GM21576 (cell line): ENCODE data around the gene IL36G.

ENCODE experiments used
- ATAC-seq: cut with Tn5 transposase; IDR thresholded peaks from one replicate; pipeline ENCODE4 v1.9.1; 2021; ENCODE audit warnings: mild to moderate bottlenecking, moderate library complexity; ENCODE audit not compliant: unreplicated experiment

IL36G gene

GRCh38 chr2:112972423-112973086 is 5.3 kb upstream of the IL36G start:
- no peak for ATAC-seq

- no peak for ATAC-seq
Observed at GRCh38 chr2:112973156-112973555, 4.7 kb upstream of the IL36G start.

- no peak for ATAC-seq
Observed at GRCh38 chr2:112979731-112980130, 1.9 kb downstream of the IL36G start.

GRCh38 chr2:112980537-112980936 is 2.7 kb downstream of the IL36G start:
- no peak for ATAC-seq

GRCh38 chr2:112985090-112985489 is 7.3 kb downstream of the IL36G start:
- ATAC-seq, result no peak

DNA sequence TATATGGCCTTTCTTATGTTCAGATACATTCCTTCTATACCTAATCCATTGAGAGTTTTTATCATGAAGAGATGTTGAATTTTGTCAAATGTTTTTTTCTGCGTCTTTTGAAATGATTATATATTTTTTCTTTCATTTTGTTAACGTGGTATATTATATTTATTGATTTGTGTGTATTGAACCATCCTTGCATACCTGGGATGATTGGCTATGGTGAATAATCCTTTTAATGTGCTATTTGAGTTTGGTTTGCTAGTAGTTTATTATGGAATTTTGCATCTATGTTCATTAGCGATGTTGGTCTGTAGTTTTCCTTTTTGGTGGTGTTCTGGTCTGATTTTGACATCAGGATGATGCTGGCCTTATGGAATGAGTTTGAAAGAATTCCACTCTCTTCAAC is 11.8 kb downstream of the IL36G start:
- ATAC-seq, result no peak

GRCh38 chr2:112993831-112994230 is 16.0 kb downstream of the IL36G start:
- no peak for ATAC-seq

GRCh38 chr2:112994648-112995047 is 16.8 kb downstream of the IL36G start:
- no peak for ATAC-seq

DNA sequence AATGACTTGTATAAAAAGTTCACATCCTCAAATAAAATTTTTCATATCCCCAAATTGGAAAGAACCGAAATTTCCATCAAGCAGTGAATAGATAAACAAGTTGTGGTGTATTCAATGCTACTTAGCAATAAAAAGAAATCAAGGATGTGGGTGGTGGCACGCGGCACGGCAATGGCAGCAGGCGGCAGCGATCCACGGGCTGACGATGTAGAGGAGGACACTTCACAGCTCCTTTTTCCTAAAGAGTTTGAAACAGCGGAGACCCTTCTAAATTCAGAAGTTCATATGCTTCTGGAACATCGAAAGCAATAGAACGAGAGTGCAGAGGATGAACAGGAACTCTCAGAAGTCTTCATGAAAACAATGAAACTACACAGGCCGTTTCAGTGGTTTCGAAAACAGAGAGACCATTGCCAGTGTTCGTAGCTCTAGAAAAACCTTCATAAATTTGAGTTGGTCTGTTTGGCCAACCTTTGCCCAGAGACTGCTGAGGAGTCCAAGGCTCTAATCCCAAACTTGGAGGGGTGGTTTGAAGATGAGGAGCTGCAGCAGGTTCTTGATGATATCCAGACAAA is 17.6 kb downstream of the IL36G start:
- no peak for ATAC-seq

DNA sequence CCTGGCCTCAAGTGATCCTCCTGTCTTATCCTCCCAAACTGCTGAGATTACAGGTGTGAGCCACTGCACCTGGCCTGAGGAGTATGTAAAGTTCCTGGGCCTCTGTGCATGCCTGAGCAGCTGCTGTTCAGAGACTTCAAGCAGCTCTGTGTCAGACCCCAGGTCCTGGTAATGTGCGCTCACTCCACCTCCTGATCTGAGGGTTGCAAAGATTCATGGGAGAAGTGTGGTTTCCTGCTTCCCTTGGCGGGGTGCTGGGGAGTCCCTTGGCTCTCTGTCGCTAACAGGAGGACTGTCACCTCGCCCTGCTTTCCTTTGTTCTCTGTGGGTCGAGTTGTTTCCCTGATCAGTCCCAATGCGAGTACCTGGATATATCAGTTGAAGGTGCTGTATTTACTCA is 18.8 kb downstream of the IL36G start:
- no peak for ATAC-seq

- no peak for ATAC-seq
Observed at GRCh38 chr2:112997151-112997550, 19.3 kb downstream of the IL36G start.

DNA sequence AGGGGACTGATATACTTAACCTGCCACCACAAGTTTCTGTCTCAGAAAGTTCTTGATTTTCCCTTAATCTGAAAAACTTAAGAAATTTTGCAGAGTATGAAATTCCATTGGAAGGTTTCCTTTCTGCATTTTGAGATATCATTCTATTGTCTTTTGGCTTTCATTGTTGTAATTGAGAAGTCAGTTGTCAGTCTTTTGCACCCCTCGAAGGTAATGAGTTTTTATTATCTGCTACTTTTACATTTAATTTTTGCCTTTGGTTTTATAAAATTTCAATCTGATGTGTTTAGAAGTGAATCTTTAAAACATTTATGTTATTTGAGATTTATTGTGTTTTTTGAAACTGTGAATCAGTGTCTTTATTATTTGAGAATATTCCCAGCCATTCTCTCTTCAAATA is 22.6 kb downstream of the IL36G start:
- ATAC-seq, result no peak

GRCh38 chr2:113002677-113003076 is 24.9 kb downstream of the IL36G start:
- ATAC-seq, result no peak

DNA sequence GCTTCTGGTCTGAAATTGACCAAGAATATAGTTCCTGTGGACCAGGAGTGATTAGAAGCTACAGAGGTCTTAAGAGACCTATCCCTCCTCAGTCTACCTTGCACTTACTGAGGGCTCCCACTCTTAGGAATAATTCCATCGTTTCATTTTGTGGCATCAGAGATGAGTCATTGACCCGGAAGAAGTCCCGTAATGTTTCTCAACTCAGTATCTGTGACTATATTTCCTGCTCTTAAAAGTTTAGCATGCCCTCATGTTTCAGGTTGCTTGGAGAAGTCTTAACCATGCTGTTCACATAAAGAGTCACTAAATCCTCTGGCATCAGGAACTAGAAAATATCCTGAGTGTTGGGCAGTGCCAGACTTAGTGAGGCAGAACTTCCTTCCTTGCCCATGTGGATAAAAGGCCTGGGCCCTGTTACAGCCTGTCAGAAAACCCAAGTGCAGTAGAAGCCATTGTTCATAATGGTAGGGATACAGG is 27.3 kb downstream of the IL36G start, which contains the start of gene IL36A:
IL36A (plus strand) TSS at position 430 of the 480 bp plus-strand sequence. CDS start 413 bp downstream, outside the sequence.
- no peak for ATAC-seq

DNA sequence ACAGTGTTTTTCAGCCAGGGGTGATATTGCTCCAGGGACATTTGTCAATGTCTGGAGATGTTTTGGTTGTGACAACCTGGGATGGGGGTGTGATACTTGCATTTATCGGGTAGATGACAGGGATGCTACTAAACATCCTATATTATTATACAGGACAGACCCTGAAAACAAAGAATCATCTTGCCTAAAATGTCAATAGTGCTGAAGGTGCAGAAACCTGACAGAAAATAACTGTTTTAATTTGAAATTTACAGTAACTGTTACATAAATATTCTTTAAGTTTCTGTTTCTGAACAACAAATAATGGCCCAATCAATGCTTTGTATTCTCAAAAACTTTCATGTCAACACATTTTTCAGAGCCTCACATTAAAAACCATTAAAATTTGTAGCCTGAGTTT is 29.4 kb downstream of the IL36G start:
- no peak for ATAC-seq

- ATAC-seq, result no peak
Observed at GRCh38 chr2:113009622-113010021, 31.8 kb downstream of the IL36G start.

GRCh38 chr2:113010088-113010487 is 32.3 kb downstream of the IL36G start:
- no peak for ATAC-seq

GRCh38 chr2:113011108-113011507 is 33.3 kb downstream of the IL36G start:
- ATAC-seq, result no peak

DNA sequence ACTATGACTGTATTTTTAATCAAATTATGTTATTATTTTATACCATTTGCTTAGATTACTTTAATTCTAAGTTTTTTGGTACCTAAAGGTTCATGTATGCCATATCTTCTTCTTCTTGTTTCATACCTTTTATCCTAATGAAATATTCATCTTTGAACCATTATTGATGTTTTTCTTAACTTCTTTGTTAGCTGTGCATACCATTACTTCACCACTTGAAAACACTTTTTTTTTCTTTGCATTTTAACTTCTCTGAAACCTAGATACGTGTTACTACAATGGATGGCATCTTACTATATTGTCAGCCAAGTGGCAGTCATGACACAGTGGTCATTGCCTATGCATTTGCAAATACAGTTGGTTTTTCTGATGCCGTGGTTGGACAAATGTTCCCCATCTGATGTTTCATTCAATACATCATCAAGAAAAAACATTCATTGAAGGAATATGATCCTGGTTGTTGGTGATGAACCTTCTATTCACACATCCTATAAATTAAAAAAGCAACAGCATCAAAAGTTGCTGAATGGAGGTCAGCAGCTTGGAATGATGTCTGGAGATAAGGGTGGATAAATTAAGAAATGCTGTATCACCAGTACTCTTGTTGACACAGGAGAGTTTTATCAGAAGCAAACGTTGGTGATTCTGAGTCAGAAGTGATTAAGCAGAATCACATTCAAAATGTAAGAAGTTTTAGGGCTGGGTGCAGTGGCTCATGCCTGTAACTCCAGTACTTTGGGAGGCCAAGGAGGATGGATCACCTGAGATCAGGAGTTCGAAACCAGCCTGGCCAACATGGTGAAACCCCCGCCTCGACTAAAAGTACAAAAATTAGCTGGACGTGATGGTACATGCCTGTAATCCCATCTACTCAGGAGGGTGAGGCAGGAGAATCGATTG is 34.9 kb downstream of the IL36G start:
- no peak for ATAC-seq

DNA sequence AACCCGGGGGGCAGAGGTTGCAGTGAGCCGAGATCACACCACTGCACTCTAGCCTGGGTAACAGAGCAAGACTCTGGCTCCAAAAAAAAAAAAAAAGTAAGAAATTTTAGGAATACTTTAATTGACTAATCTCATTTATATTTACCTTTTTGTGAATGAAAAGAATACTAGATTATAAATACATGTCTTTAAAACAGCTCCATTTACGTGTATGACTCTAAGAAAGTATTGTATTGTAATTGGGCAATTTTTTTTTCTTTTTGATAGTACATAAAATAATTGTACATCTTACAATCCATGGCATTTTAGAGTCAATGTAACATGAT is 35.5 kb downstream of the IL36G start:
- no peak for ATAC-seq

- ATAC-seq, result no peak
Observed at GRCh38 chr2:113014067-113014466, 36.3 kb downstream of the IL36G start.

- ATAC-seq, result no peak
Observed at GRCh38 chr2:113015042-113015441, 37.2 kb downstream of the IL36G start.
